Measurements from ENCODE around the gene COA1.
"Not testable (repeated sequence)": the region's sequence is repeated elsewhere in the genome, so short reads cannot be mapped to it uniquely, and the experiment has no call there.

DNA sequence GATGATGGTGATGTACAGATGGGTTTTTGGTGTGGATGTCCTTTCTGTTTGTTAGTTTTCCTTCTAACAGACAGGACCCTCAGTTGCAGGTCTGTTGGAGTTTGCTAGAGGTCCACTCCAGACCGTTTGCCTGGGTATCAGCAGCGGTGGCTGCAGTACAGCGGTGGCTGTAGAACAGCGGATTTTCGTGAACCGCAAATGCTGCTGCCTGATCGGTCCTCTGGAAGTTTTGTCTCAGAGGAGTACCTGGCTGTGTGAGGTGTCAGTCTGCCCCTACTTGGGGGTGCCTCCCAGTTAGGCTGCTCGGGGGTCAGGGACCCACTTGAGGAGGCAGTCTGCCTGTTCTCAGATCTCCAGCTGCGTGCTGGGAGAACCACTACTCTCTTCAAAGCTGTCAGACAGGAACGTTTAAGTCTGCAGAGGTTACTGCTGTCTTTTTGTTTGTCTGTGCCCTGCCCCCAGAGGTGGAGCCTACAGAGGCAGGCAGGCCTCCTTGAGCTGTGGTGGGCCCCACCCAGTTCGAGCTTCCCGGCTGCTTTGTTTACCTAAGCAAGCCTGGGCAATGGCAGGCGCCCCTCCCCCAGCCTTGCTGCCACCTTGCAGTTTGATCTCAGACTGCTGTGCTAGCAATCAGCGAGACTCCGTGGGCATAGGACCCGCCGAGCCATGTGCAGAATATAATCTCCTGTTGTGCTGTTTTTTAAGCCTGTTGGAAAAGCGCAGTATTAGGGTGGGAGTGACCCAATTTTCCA lies 49.1 kb upstream of the COA1 start:
- TF ChIP-seq, protein P1, sequence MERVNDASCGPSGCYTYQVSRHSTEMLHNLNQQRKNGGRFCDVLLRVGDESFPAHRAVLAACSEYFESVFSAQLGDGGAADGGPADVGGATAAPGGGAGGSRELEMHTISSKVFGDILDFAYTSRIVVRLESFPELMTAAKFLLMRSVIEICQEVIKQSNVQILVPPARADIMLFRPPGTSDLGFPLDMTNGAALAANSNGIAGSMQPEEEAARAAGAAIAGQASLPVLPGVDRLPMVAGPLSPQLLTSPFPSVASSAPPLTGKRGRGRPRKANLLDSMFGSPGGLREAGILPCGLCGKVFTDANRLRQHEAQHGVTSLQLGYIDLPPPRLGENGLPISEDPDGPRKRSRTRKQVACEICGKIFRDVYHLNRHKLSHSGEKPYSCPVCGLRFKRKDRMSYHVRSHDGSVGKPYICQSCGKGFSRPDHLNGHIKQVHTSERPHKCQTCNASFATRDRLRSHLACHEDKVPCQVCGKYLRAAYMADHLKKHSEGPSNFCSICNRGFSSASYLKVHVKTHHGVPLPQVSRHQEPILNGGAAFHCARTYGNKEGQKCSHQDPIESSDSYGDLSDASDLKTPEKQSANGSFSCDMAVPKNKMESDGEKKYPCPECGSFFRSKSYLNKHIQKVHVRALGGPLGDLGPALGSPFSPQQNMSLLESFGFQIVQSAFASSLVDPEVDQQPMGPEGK (CRISPR knock-in tag; IDR thresholded peaks at IDR 0.05; ENCODE audit: borderline replicate concordance): not testable (repeated sequence)
- not testable (repeated sequence) for TF ChIP-seq ZSCAN32 (CRISPR knock-in tag; IDR thresholded peaks at IDR 0.05); CTCF (IDR thresholded peaks at IDR 0.05 in 2 of 3, conservative IDR thresholded peaks at IDR 0.05 in 1 of 3; ENCODE audit: insufficient read depth in 2 of 3, low read depth in 1 of 3, low read length in 3 of 3); POLR2B (IDR thresholded peaks at IDR 0.05; ENCODE audit: low read depth, partially characterized antibody); MXI1 (IDR thresholded peaks at IDR 0.05; ENCODE audit: low read depth, low read length); ZNF197 (CRISPR knock-in tag; IDR thresholded peaks at IDR 0.05; ENCODE audit: low read depth); BCLAF1 (IDR thresholded peaks at IDR 0.05; ENCODE audit: borderline replicate concordance in 1 of 2, control insufficient read depth in 1 of 2, low read depth in 2 of 2, low read length in 1 of 2)
- TF ChIP-seq, protein P2, sequence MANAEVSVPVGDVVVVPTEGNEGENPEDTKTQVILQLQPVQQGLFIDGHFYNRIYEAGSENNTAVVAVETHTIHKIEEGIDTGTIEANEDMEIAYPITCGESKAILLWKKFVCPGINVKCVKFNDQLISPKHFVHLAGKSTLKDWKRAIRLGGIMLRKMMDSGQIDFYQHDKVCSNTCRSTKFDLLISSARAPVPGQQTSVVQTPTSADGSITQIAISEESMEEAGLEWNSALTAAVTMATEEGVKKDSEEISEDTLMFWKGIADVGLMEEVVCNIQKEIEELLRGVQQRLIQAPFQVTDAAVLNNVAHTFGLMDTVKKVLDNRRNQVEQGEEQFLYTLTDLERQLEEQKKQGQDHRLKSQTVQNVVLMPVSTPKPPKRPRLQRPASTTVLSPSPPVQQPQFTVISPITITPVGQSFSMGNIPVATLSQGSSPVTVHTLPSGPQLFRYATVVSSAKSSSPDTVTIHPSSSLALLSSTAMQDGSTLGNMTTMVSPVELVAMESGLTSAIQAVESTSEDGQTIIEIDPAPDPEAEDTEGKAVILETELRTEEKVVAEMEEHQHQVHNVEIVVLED (CRISPR knock-in tag; IDR thresholded peaks at IDR 0.05): not testable (repeated sequence)
